ENCODE results near the gene ANKRD55.

ANKRD55 gene

DNA sequence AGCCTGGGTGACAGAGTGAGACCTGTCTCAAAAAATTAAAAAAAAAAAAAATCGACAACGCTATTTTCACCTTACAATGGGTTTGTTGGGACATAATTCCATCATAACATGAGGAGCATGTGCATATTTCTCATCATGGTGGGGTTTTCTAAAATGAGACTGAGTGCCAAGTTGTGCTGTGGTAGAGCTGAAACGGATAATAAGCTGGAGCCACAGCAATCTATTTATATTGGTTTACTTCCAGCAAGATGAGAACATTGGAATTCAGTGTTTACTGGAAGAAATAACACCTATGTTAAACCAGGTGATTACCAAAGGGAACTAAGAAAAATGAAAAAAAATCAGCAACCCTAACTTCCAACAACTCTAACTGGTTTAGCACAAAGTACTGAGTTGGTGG lies 136.1 kb downstream of the ANKRD55 start:
- no peak overlapping the region for H3K4me3 ChIP-seq (ENCODE audit: low read depth, low read length)
- DNase-seq (ENCODE audit: low read depth) = no peak
- TF ChIP-seq, protein P1, sequence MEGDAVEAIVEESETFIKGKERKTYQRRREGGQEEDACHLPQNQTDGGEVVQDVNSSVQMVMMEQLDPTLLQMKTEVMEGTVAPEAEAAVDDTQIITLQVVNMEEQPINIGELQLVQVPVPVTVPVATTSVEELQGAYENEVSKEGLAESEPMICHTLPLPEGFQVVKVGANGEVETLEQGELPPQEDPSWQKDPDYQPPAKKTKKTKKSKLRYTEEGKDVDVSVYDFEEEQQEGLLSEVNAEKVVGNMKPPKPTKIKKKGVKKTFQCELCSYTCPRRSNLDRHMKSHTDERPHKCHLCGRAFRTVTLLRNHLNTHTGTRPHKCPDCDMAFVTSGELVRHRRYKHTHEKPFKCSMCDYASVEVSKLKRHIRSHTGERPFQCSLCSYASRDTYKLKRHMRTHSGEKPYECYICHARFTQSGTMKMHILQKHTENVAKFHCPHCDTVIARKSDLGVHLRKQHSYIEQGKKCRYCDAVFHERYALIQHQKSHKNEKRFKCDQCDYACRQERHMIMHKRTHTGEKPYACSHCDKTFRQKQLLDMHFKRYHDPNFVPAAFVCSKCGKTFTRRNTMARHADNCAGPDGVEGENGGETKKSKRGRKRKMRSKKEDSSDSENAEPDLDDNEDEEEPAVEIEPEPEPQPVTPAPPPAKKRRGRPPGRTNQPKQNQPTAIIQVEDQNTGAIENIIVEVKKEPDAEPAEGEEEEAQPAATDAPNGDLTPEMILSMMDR (IDR thresholded peaks at IDR 0.05; ENCODE audit: insufficient read depth, low read depth, low read length, missing control alignments) = no peak

DNA sequence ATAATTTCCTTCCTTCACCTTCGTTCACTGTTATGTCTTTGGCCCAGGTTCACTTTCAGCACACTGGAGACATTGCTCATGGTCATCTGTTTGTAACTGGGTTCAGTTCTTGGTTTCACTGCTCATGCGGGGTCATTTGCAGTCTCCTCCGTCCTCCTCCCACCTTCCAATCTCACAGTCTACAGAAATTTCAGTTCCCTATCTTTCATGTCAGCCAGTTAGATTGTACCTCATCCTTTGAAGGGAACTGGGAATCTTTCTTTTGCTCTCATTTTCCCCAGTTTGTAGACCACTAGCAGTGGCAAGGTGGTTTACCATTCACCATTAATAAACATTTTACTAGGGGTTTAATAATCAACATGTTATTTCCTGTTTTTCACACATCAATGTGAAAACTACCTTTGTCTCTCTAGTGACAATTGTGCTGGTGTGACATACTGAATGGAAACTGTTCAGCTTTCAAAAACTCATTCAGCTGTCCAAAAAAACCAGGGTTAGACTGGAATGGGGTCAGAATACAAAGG lies 137.5 kb downstream of the ANKRD55 start:
- TF ChIP-seq, protein P1 (IDR thresholded peaks at IDR 0.05; ENCODE audit: insufficient read depth, low read depth, low read length, missing control alignments) = no peak
- DNase-seq (ENCODE audit: low read depth) = peak; percentile 84
- no peak overlapping the region for H3K4me3 ChIP-seq (ENCODE audit: low read depth, low read length)

DNA sequence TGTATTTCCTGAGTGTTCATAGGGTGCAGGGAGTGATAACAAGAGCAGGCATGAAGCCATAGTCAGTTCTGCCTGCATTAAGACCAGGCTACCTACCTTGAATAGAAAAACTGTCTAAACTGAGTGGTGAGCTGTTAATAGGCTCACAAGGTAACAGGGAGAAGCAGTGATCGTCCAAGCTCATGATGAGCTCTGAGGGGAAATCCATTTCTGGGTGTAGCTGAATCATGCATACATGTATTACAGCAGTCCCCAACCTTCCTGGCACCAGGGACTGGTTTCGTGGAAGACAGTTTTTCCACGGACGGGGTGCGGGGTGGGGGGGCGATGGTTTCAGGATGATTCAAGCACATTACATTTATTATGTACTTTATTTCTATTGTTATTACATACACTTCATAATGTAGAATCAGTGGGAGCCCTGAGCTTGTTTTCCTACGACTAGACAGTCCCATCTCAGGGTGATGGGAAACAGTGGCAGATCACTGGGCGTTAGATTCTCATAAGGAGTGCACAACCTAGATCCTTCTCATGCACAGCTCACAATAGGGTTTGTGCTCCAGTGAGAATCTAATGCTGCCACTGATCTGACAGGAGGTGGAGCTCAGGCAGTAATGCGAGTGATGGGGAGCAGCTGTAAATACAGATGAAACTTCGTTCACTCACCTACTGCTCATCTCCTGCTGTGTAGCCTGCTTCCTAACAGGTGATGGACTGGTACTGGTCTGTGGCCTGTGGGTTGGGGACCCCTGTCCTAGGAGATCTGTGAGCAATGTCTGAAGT lies 138.4 kb downstream of the ANKRD55 start:
- DNase-seq (ENCODE audit: low read depth) = peak; percentile 55
- TF ChIP-seq, protein P1 (IDR thresholded peaks at IDR 0.05; ENCODE audit: insufficient read depth, low read depth, low read length, missing control alignments) = no peak
- no peak overlapping the region for H3K4me3 ChIP-seq (ENCODE audit: low read depth, low read length)

DNA sequence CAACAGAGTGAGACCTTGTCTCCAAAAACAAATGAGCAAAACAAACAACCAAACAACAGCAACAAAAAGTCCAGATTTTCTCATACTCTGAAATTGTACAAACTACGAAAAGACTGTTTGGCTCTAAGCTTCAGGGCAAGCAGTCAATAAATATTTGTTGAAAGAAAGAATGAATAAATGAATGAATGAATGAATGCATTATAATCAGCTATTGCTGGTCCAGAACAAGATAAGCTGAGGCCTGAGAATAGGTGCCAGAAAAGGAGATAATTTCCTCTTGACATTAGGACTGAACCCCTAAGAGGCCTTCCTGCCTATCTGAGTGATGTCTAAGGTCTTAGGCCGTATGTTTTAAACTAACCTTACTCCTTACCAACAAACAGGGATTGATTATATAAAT lies 139.2 kb downstream of the ANKRD55 start:
- H3K4me3 ChIP-seq (ENCODE audit: low read depth, low read length) = no peak overlapping the region
- no peak for DNase-seq (ENCODE audit: low read depth)
- TF ChIP-seq, protein P1 (IDR thresholded peaks at IDR 0.05; ENCODE audit: insufficient read depth, low read depth, low read length, missing control alignments) = no peak

DNA sequence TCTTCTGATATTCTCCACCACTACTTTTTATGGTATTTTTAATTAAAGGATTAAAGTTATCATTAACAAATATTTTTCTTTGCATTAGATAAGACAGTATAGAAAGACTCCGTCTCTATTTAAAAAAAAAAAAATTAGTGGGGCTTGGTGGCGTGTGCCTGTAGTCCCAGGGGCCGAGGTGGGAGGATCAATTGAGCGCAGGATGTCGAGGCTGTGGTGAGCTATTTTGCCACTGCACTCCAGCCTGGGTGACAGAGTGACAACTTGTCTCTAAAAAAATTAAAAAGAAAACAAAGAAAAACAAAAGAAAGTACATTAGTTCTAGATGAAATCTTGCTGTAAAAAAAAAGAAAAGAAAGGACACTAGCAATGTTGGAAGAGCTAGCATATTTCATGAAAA lies 141.0 kb downstream of the ANKRD55 start:
- TF ChIP-seq, protein P1 (IDR thresholded peaks at IDR 0.05; ENCODE audit: insufficient read depth, low read depth, low read length, missing control alignments) = no peak
- DNase-seq (ENCODE audit: low read depth) = no peak
- no peak overlapping the region for H3K4me3 ChIP-seq (ENCODE audit: low read depth, low read length)

DNA sequence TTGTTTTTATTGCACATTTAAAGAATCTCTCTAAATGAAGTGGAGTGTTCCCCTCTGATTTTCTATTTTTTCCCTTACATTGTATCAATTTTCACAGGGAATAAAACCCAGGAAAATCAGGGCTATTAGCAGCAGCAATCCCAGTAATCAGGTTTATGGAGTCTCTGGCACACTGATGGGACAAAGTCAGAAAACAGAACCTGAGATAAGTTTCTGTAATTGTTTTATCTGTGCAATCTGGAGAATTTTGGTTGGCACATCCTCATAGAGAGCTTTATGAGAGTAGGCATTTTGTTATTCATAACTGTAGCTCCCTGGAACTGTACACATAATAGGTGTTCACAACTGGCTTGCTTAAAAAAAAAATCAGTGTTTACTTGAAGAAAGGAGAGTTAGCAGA lies 141.5 kb downstream of the ANKRD55 start:
- H3K4me3 ChIP-seq (ENCODE audit: low read depth, low read length) = no peak overlapping the region
- DNase-seq (ENCODE audit: low read depth) = no peak
- TF ChIP-seq, protein P1 (IDR thresholded peaks at IDR 0.05; ENCODE audit: insufficient read depth, low read depth, low read length, missing control alignments) = no peak
